ENCODE data around the gene ISM1.

The ISM1 gene

GRCh38 chr20:13259921-13260320 is 38.8 kb downstream of the ISM1 start:
- no peak overlapping the region for H3K4me3 Mint-ChIP-seq

DNA sequence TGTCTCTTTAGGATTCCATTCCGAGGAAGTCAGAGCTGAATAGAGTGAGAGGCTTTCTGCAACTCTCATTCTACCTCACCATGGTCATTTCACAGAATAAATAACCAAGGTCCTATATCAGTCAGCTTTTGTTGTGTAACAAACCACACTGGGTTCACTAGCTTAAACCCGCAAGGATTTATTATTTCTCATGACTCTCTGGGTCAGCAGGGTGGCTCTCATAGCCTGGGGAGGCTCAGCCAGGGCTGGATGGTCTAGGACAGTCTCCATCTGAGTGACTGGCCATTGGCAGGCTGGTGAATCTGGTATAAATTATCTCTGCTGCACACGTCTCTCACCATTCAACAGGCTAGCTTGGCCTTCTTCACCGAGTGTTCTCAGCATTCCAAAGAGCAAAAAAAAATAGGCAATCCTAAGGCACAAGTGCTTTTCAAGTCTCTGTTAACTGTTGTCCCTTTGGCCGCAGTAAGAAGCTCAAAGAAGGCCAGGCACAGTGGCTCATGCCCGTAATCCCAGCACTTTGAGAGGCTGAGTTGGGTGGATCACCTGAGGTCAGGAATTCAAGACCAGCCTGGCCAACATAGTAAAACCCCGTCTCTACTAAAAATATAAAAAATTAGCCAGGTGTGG is 39.7 kb downstream of the ISM1 start:
- Mint-ChIP-seq H3K27ac (no peak overlapping the region), H3K27me3 (no peaks in the 10 kb centered on the region), H3K4me1 (peaks cover 26% of the 10 kb centered on the region), H3K9me3 (no peaks in the 10 kb centered on the region), H3K36me3 (ENCODE audit: low read depth) (no peaks in the 10 kb centered on the region), H3K4me3 (no peak overlapping the region)
- ATAC-seq = no peak
- no peak for DNase-seq

More at GRCh38 chr20:13259921-13260320, 38.8 kb downstream of the ISM1 start:
- Mint-ChIP-seq H3K36me3 (ENCODE audit: low read depth) (no peaks in the 10 kb centered on the region), H3K4me1 (peaks cover 26% of the 10 kb centered on the region), H3K27ac (no peak overlapping the region), H3K27me3 (no peaks in the 10 kb centered on the region), H3K9me3 (no peaks in the 10 kb centered on the region)
- DNase-seq = no peak
- ATAC-seq = no peak

DNA sequence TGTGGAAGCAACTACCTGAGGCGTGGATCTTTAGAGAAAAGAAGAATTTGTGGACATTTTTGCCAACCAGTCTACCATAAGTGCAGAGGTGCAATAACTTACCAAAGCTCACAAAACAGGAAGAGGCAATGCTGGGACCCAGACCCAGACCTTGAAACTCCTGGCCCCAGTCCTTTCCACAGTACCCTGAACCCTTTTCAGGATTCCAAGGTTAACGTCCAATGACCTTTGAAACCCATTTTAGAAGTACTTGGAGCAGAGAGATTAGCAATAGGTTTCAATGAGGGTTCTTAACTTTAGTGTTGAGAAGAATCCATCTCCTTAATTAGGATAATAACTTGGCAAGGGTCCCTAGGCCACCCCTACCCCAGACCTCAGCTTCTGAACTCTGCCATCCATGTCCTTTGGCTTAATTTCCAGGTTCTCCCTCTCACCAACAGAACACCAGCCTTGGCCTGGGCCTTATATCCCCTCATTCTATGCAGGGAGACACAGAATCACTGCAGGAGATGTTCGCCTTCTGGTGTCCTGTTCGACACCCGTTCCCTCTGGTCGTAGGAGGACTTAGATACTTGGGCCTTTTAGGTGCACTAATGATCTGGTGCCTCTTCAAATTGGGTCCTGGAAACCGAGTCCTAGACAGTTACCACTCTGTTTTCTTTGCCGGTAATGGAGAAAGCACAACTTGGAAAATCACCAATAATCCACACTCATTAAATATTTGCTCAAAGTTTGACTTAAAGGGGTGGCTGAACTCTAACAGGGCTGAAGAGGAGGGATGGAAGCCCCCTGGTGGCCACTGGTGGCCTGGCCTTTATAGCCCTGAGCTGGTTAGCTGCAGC is 40.6 kb downstream of the ISM1 start:
- H3K4me1 Mint-ChIP-seq = peaks cover 22% of the 10 kb centered on the region
- peak; percentile 97 for ATAC-seq
- H3K4me3 Mint-ChIP-seq = no peak overlapping the region
- H3K9me3 Mint-ChIP-seq = no peaks in the 10 kb centered on the region
- no peaks in the 10 kb centered on the region for H3K36me3 Mint-ChIP-seq (ENCODE audit: low read depth)
- peak; percentile 75 for DNase-seq
- H3K27ac Mint-ChIP-seq = no peak overlapping the region
- H3K27me3 Mint-ChIP-seq = no peaks in the 10 kb centered on the region

- H3K27me3 Mint-ChIP-seq = no peaks in the 10 kb centered on the region
- H3K36me3 Mint-ChIP-seq (ENCODE audit: low read depth) = no peaks in the 10 kb centered on the region
- H3K4me1 Mint-ChIP-seq = peaks cover 20% of the 10 kb centered on the region
- ATAC-seq (no peak), DNase-seq (no peak)
- H3K4me3 Mint-ChIP-seq = no peak overlapping the region
- no peaks in the 10 kb centered on the region for H3K9me3 Mint-ChIP-seq
- H3K27ac Mint-ChIP-seq = no peak overlapping the region
Observed at GRCh38 chr20:13262302-13262650, 41.2 kb downstream of the ISM1 start.

GRCh38 chr20:13262671-13263360 is 41.7 kb downstream of the ISM1 start:
- no peak for DNase-seq
- Mint-ChIP-seq H3K4me1 (peaks cover 18% of the 10 kb centered on the region), H3K27me3 (no peaks in the 10 kb centered on the region), H3K9me3 (no peaks in the 10 kb centered on the region), H3K27ac (no peak overlapping the region), H3K4me3 (no peak overlapping the region), H3K36me3 (ENCODE audit: low read depth) (no peaks in the 10 kb centered on the region)
- ATAC-seq = no peak

DNA sequence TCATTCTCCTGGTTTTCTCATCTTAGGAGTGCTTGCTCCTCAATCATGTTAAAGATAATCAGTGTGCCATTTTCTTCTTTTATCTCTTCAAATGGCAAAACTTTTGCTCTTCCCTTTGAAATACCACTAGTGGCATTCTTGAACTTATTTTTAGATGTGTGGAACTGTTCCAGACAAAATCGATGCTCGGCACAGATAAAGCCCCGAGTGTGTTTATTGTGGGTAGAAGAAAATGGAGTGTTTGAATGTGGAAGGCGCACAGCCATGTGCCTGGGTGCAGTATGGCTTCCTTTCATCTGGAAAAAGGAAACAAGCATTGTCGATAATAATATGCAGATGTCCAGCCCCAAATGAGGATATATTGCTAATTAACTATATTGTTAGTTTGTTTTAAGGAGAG is 42.4 kb downstream of the ISM1 start:
- H3K27me3 Mint-ChIP-seq = no peaks in the 10 kb centered on the region
- peaks cover 13% of the 10 kb centered on the region for H3K4me1 Mint-ChIP-seq
- H3K4me3 Mint-ChIP-seq = no peak overlapping the region
- no peaks in the 10 kb centered on the region for H3K36me3 Mint-ChIP-seq (ENCODE audit: low read depth)
- ATAC-seq (no peak), DNase-seq (no peak)
- H3K27ac Mint-ChIP-seq = no peak overlapping the region
- H3K9me3 Mint-ChIP-seq = no peaks in the 10 kb centered on the region

GRCh38 chr20:13264907-13265306 is 43.8 kb downstream of the ISM1 start:
- Mint-ChIP-seq H3K27me3 (peaks cover 5% of the 10 kb centered on the region), H3K27ac (no peak overlapping the region), H3K36me3 (ENCODE audit: low read depth) (no peaks in the 10 kb centered on the region), H3K4me1 (peaks cover 13% of the 10 kb centered on the region), H3K9me3 (no peaks in the 10 kb centered on the region), H3K4me3 (no peak overlapping the region)
- DNase-seq = no peak
- no peak for ATAC-seq

DNA sequence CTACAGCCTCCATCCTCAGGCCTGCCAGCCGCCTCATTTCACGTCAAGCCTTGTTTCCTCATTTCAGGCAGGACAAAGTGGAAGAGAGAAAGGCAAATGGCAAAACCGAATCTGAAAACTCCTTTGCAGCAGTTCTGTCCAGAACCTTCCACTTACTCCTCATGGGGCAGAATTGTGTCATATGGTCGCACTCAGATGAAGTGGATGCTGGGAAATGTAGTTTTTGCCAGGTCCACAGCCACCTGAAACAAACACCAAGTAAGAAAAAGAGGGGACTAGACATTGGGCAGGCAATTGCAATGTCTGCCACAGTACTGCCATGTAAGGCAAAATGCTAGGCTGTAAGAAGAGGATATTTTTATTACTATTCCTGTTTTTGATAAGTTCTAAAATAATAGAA is 44.9 kb downstream of the ISM1 start:
- Mint-ChIP-seq H3K36me3 (ENCODE audit: low read depth) (peaks cover 3% of the 10 kb centered on the region), H3K9me3 (no peaks in the 10 kb centered on the region), H3K27ac (no peak overlapping the region), H3K27me3 (peaks cover 7% of the 10 kb centered on the region), H3K4me3 (no peak overlapping the region), H3K4me1 (peaks cover 13% of the 10 kb centered on the region)
- DNase-seq (no peak), ATAC-seq (no peak)

DNA sequence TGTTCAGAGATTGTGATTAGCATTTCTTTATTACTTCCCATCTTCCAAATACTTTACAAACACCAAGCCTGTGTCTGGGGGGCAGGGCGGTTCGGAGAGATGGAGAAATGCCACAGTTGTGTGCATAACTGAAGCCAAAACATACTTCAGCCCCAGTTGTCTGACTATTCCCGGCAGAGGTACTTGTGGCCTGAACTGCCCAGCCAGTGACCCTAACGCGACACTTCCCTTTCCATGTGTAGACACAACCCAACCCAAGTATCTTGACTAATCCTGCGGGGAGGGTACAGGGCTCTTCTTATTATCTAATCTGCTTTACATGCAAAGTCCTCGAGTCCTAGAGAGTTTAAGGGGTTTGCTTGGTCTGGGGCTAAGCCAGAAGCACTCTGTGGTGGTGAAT is 46.2 kb downstream of the ISM1 start:
- Mint-ChIP-seq H3K4me3 (no peak overlapping the region), H3K4me1 (peaks cover 8% of the 10 kb centered on the region), H3K27ac (no peak overlapping the region), H3K36me3 (ENCODE audit: low read depth) (peaks cover 13% of the 10 kb centered on the region), H3K9me3 (no peaks in the 10 kb centered on the region), H3K27me3 (peaks cover 7% of the 10 kb centered on the region)
- ATAC-seq (no peak), DNase-seq (no peak)

- peaks cover 7% of the 10 kb centered on the region for H3K27me3 Mint-ChIP-seq
- no peaks in the 10 kb centered on the region for H3K4me1 Mint-ChIP-seq
- DNase-seq = no peak
- peaks cover 16% of the 10 kb centered on the region for H3K36me3 Mint-ChIP-seq (ENCODE audit: low read depth)
- H3K27ac Mint-ChIP-seq = no peak overlapping the region
- ATAC-seq = no peak
- H3K4me3 Mint-ChIP-seq = no peak overlapping the region
- H3K9me3 Mint-ChIP-seq = no peaks in the 10 kb centered on the region
Observed at GRCh38 chr20:13268953-13269352, 47.9 kb downstream of the ISM1 start.

DNA sequence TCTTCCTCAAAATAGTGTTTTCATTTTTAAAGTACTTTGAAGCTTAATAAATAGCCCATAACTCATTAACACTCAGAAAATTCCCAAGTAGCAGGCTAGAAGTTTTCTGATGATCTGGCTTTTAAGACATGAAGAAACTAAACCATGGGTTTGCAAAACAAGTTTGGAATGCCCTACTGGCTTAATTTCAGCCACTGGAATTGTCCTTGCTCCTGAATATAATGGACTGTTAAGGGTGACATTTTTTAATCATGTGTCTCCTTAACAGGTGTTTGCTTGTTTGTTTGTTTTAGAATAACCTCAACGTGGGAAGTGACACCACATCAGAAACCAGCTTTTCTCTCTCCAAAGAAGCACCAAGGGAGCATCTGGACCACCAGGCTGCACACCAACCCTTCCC is 49.1 kb downstream of the ISM1 start:
- DNase-seq (no peak), ATAC-seq (no peak)
- Mint-ChIP-seq H3K9me3 (no peaks in the 10 kb centered on the region), H3K27me3 (peaks cover 7% of the 10 kb centered on the region), H3K4me1 (no peaks in the 10 kb centered on the region), H3K36me3 (ENCODE audit: low read depth) (peaks cover 16% of the 10 kb centered on the region), H3K4me3 (no peak overlapping the region), H3K27ac (no peak overlapping the region)

GRCh38 chr20:13271098-13271497 is 50.0 kb downstream of the ISM1 start:
- DNase-seq = no peak
- H3K4me3 Mint-ChIP-seq = no peak overlapping the region
- no peak overlapping the region for H3K27ac Mint-ChIP-seq
- H3K27me3 Mint-ChIP-seq = peaks cover 7% of the 10 kb centered on the region
- no peaks in the 10 kb centered on the region for H3K4me1 Mint-ChIP-seq
- ATAC-seq = no peak
- H3K9me3 Mint-ChIP-seq = no peaks in the 10 kb centered on the region
- H3K36me3 Mint-ChIP-seq (ENCODE audit: low read depth) = peaks cover 16% of the 10 kb centered on the region

DNA sequence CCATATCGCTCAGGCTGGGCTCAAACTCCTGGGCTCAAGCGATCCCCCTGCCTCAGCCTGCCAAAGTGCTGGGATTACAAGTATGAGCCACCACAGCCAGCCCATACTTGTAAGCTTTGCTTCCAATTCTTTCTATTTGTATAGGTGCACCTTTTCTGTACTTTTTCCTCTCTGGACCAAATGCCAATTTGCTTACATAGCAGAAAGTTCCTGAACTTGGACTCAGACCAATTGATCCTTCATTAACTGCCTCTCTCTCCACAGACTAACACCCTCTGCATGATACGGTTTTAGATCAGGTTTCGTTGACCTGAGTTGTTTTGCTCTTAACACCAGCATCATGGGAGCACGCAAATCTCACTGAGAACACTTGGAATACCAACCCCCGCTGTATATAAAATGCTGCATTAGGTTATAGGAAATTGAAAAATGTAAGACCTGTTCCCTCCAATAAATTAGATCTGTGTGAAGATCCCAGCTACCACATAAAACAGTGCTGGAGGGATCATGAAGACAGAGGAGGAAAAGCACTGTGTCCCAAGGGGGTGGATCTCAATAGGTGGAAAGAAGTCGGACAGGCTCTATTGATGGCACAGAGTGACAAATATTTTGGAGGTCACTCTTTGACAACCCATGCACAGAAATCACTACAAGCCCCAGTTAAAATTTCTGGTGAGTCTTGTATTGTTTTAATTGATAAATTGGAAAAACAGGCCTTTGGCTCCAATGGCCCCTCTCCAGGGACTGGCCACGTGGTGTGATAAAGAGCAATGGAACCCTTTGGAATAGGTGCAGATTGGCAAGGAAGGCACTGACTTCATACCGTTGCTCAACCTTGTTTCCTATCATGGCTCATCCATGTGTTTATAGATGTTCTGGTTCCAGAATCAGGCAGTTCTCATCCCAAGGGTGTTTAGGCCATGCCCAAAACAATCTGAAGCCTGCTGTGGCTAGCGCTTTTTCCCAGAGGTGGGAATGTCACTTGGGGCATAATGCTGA is 51.2 kb downstream of the ISM1 start:
- peaks cover 16% of the 10 kb centered on the region for H3K36me3 Mint-ChIP-seq (ENCODE audit: low read depth)
- DNase-seq = no peak
- peaks cover 7% of the 10 kb centered on the region for H3K27me3 Mint-ChIP-seq
- H3K4me3 Mint-ChIP-seq = no peak overlapping the region
- ATAC-seq = no peak
- H3K9me3 Mint-ChIP-seq = no peaks in the 10 kb centered on the region
- no peaks in the 10 kb centered on the region for H3K4me1 Mint-ChIP-seq
- no peak overlapping the region for H3K27ac Mint-ChIP-seq

DNA sequence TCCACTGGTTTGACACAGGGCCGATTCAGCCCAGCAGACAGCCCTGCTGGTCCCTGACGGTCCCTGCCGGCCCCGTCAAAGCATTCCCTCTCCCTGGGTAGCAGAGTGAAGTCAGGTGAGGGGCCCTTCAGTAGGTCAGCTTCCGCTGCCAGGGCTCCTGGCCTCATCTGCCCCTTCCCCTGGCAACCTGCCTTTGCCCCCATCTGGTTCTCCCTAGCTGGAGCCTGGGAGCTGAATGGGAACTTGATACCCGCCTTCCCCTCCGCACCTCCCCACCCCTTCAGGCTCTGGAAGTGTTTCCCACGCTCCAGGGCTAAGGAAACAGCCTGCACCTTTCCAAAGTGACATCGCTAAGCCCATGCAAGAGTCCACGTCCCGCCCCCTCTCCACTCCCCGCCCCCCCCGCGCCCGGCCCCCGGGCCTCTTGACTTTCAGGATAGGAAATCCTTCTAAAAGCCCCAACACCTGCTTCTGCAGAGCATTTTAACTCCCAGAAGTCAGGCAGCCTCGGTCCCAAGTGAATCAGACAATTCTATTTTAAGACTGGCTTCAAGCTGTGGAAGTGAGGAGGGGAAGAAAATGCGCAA is 53.3 kb downstream of the ISM1 start:
- no peak overlapping the region for H3K27ac Mint-ChIP-seq
- no peaks in the 10 kb centered on the region for H3K4me1 Mint-ChIP-seq
- ATAC-seq (no peak), DNase-seq (no peak)
- H3K27me3 Mint-ChIP-seq = peaks cover 6% of the 10 kb centered on the region
- H3K9me3 Mint-ChIP-seq = no peaks in the 10 kb centered on the region
- no peak overlapping the region for H3K4me3 Mint-ChIP-seq
- H3K36me3 Mint-ChIP-seq (ENCODE audit: low read depth) = peaks cover 16% of the 10 kb centered on the region

Measured in activated naive CD8-positive, alpha-beta T cell treated with anti-CD3 and anti-CD28 coated beads, Interleukin-2, amount 50 U/mL, for 24 hours (primary cell).